Dermis microvascular lymphatic vessel endothelial cell (primary cell): ENCODE results near the gene CEBPB. TPM values are rescaled to one million over a fixed set of nuclear protein-coding genes. Genes with fewer than 3 reads are reported as not detected.
"Not testable (repeated sequence)": the region's sequence is repeated elsewhere in the genome, so short reads cannot be mapped to it uniquely, and the experiment has no call there.

Experiments used
- DNase-seq, 2 donors: peaks; one replicate each; pipeline versions ENCODE4 v3.0.0 to v3.0.0-alpha.2; 2010; ENCODE audit warnings: low read depth in 2 of 2
- total RNA-seq: library from RNA; depleted of rRNA; stranded (reverse); fragments of >200 nt; gene quantifications from 2 replicates; pipeline ENCODE4 v1.2.1, GENCODE V29; 2014

CEBPB gene
- total RNA-seq, 1 donor from 2014 or later = 12.6 TPM

DNA sequence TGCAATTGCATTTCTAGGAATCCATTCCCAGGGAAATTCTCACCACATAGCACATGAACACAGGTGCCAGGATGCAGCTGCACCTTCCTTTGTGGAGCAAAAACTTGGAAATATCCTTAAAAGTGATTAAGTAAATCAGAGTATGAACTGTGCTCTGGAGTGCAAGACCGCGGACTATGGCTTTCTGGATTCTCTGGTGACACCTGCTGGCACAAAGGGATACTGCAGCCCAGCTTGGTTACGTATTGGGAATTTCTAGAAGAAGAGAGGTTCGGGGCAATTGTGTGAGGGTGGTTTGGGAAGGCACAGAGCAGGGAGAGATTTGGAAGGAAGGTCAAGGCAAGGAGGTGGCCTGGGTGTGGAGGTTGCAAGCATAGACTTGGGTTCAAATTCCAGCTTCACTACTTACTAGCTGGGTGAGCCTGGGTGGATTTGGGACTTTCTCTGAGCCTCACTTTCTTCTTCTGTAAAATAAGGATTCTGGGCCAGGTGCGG lies 21.3 kb upstream of the CEBPB start:
- DNase-seq = peak; percentile 58 to 81

DNA sequence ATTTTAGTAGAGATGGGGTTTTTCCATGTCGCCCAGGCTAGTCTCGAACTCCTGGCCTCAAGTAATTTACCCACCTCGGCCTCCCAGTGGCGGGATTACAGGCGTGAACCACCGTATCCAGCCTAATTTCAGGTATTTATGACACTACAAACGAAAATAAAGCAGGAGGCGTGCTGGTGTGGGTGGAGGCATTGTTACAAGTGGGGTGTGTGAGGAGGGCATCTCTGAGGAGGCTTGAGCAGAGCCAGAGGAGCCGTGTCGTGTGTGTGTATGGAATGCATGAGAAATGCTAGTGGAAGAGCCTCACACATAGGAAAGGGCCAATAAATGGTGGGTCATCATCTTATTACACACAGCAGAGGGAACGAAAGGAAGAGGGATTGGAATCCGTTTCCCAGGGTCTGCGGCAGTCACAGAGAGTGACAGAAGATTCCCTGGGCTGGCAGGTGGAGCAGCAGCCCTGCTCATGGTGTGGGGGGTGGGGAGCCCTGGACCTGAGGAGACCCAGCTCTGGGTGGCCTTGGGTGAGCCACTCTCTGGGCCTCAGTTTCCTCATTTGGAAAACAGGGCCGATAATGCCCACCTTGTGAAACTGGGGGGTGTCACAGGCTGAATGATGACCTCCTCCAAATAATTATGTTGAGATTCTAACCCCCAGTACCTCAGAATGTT lies 19.9 kb upstream of the CEBPB start:
- DNase-seq = no peak

DNA sequence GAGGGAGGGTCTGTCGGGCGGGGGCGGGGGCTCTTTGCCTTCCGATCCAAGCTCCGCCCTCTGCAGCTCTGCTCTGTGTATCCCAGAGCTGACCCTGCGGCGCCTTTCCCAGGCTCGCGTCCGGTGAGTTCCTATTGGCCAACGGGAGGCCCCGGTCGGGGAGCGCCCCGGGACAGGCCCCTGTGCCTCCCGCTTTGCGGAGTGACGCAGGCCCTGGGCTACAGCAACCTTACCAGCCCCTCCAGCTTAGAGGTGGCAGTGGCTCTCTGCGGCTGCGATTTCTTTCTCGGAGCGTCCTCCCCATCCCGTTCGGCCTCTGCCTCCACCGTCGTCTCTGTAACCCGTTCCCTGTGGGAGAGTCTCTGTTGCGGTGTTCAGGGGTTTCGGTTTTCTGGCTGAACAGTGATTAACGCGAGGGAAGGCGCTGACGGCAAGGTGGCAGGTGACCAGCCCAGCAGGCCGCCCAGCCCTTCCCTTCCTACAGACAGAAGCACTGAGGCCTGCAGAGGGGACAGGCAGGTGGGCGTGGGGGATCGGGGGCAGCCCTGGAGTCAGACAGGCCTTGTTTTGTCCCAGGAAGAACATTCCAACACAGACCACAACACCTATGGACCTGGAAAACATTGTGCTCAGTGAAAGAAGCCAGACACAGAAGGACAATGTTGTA lies 18.1 kb upstream of the CEBPB start:
- peak; percentile 58 to 77 for DNase-seq

DNA sequence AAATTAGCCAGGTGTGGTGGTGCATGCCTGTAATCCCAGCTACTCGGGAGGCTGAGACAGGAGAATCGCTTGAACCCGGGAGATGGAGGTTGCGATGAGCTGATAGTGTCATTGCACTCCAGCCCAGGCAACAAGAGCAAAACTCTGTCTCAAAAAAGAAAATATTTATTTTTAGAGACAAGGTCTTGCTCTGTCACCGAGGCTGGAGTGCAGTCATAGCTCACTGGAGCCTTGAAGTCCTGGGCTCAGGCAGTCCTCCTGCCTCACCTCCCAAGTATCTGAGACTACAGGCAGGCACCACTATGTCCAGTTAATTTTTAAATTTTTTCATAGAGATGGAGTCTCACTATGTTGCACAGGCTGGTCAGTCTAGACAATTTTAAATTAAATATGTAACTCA lies 16.2 kb upstream of the CEBPB start:
- no peak for DNase-seq

DNA sequence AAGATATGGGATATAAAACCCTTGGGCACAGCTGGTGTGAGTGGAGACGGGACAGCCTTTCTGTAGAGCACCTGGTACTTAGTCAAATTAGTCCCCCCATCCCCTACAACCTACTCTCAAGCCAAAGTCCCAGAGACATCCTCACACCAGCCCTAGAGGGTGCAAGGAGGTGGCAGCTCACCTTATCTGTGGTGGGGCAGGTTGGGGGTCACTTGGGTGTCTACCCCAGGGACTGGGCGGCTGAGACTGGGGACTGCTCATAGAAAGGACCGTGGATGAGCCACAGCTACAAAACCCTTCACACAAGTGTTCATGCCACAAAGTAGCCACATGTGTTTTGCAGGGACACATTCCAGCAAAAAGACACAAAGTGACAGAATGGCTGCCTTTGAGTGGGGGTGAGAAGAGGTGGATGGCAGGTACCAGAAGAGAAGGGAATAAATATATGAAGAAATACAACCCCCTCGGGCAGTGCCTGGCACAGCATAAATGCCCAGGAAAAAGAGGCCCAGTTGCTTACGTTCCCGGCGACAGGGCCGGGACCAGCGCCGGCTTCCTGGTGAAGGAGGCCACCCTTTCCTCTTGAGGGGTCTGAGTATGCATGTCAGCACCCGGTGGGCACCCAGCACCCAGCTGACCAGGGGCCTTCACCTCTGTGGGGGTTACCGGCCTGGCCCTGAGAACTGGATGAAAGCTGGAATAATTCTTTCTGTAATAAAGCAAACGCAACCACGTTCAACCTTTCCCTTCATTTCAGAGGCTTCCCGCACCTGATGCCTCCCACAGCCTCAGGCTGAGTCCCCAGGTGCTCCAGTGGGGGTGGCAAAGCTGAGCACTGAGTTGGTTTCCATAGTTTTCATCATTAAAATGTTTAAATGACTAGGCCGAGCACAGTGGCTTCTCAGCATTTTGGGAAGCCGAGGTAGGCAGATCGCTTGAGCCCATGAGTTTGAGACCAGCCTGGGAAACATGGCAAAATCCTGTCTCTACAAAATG lies 14.4 kb upstream of the CEBPB start:
- no peak for DNase-seq

GRCh38 chr20:50178672-50179071 lies 12.0 kb upstream of the CEBPB start:
- not testable (repeated sequence) for DNase-seq

DNA sequence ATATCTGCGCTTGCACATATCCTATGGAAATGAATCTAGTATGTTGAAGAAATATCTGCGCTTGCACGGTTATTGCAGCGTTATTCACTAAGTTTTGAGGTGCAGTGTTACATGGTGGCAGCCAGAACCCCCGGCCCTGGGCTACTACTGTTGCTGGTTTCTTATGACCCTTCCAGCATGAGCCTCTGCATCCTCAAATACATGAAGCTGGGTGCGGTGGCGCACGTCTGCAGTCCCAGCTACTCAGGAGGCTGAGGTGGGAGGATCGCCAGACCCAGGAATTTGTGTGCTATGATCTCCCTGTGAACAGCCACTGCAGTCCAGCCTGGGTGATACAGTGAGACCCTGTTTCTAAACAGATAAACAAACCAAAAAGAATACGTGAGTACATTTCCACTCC lies 9.3 kb upstream of the CEBPB start:
- no peak for DNase-seq

DNA sequence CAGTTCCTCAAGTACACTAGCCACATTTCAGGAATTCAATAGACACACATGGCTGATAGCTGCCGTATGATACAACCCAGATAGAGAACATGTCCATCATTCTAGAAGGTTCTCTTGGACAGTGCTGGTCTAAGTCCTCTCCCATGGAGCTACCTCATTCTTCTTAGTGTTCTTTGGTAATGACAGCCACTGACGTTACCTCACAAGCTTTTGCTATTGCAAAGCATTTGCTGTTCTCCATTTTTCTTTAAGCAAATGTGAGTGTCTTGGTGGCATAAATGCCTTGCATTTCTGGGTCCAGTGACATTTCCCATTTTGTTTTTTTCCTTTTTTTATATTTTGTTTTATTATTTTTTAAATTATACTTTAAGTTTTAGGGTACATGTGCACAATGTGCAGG lies 8.3 kb upstream of the CEBPB start:
- no peak for DNase-seq

DNA sequence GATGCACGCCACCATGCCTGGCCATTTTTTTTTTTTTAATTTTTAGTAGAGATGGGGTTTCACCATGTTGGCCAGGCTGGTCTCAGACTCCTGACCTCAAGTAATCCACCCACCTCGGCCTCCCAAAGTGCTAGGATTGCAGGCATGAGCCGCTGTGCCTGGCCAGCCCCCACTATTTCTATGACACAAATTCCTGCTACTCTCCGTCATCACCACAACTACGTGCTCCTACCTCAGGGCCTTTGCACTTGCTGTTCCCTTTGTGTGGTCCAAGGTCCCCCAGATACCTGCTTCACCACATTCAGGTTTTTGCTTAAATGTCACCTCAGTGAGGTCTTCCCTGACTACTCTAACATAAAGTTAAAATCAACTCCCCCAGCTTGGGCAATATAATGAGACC lies 5.2 kb upstream of the CEBPB start:
- no peak for DNase-seq

GRCh38 chr20:50186151-50186885 lies 4.3 kb upstream of the CEBPB start:
- DNase-seq = peak; percentile 64 to 72

GRCh38 chr20:50186987-50187402 lies 3.6 kb upstream of the CEBPB start:
- DNase-seq = no peak

DNA sequence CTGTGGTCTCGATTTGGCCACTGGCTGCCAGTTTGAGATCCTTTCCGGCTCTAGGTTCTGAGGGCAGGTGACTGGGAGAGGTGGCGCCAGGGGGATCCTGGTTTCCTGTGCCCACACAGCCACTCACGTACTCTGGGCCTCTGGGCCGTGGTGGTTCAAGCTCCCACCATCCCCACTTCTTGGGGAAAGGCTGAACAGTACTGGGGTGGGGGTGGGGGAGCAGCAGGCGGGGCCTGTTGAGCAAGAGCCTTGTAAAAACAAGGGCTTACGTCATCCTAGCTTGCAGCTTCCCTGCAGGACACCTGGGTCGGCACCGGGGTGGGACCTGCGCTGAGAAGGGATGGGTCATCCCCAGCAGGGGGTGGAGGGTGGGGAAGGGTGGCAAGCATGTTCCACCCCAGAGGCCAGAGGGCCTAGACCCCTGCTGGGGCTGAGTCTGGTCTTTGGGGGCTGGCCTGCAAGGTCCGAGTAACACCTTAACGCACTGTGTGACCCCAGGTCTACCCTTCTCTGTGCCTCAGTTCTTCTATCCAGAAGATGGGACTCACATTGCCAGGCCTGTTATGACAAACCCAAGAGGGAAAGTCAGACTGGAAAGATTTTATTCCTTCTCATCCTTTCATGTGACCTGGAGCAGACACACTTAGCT lies 3.1 kb upstream of the CEBPB start:
- no peak for DNase-seq

GRCh38 chr20:50188287-50188688 lies 2.3 kb upstream of the CEBPB start:
- no peak for DNase-seq

- DNase-seq = no peak
These were observed 1.6 kb upstream of the CEBPB start for GRCh38 chr20:50188879-50189680.

GRCh38 chr20:50189681-50190250 lies 864 bp upstream of the CEBPB start:
- DNase-seq = no peak

GRCh38 chr20:50191065-50191543 lies 474 bp downstream of the CEBPB start:
- DNase-seq = peak in 1 of 2 donors; percentile 48

GRCh38 chr20:50191544-50192363 lies 1.1 kb downstream of the CEBPB start:
- DNase-seq = peak; percentile 7 to 70
